Measurements from ENCODE around the gene P2RX2. TPM values are rescaled to one million over a fixed set of nuclear protein-coding genes. Genes with fewer than 3 reads are reported as not detected.

P2RX2 gene
- total RNA-seq, 1 experiment from 2014 or later = not detected

DNA sequence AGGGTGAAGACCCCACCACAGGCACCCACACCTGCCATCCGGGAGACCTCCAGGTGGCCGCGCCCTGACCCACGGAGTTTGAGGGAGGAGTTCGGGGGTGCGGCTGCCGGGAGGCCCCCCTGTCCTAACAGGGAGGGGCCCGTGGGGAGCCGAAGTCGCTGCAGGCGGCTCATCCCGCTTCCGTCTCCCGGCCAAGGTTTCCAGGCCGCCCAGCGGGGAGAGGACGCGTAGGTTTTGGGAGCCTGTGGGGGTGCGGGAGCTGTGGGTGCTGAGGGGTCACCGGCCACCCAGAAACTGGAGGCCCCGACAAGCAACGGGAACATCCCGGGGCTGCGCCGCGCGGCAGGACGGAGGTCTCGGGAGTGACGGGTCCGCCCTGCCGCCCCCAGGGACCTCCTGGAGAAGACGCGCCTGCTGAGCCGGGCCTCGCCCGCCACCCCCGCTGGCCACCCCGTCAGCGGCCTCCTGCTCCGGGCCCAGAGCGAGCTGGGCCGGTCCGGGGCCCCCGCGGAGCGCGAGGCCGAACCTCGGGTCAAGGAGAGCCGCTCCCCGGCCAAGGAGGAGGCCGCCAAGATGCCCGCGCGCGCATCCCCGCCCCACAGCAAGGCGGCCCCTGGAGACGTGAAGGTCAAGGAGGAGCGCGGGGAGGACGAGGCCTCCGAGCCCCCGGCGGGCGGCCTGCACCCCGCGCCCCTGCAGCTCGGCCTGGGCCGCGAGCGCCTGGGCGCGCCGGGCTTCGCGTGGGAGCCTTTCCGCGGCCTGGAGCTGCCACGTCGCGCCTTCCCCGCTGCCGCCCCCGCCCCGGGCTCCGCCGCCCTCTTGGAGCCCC lies 35.8 kb upstream of the P2RX2 start:
- no peaks in the 10 kb centered on the region for H3K9me3 ChIP-seq (ENCODE audit: control insufficient read depth in 1 of 2, insufficient read depth in 1 of 2, low read depth in 1 of 2, low read length in 2 of 2)
- no peak overlapping the region for H3K9ac ChIP-seq (ENCODE audit: low read length)
- H3K4me3 ChIP-seq (replicated peaks in 1 of 2; ENCODE audit: low read depth in 1 of 2, low read length in 2 of 2) = no peak overlapping the region
- no peak overlapping the region for H2AFZ ChIP-seq (ENCODE audit: low read depth, low read length, poor library complexity, severe bottlenecking)
- ChIA-PET RAD21 (ENCODE audit: low non-redundant PET in 1 of 2, low total read pairs in 2 of 2, uncharacterized antibody in 2 of 2, unreplicated experiment in 2 of 2) (no interaction called here), POLR2A (no interaction called here), CTCF (no interaction called here)
- no peaks in the 10 kb centered on the region for H3K27me3 ChIP-seq (ENCODE audit: insufficient read depth, low read length)
- TF ChIP-seq POLR2AphosphoS5 (IDR thresholded peaks at IDR 0.05; ENCODE audit: low read depth, low read length) = no peak
- TF ChIP-seq SP1 (IDR thresholded peaks at IDR 0.05; ENCODE audit: low read depth) = no peak
- no peak for TF ChIP-seq CEBPB (IDR thresholded peaks at IDR 0.05; ENCODE audit: low read depth)
- TF ChIP-seq YY1 (IDR thresholded peaks at IDR 0.05; ENCODE audit: extremely low read depth, insufficient replicate concordance, low read depth, low read length) = no peak
- ATAC-seq (no peak), DNase-seq (ENCODE audit: low read depth, low spot score) (no peak)
- no peaks in the 10 kb centered on the region for H3K4me1 ChIP-seq (ENCODE audit: control insufficient read depth in 1 of 2, insufficient read depth in 2 of 2, low read length in 2 of 2)
- BruUV-seq (replicated peaks) = no TSS peak
- intact Hi-C loops (cut with micrococcal nuclease) = no loop called here
- H4K20me1 ChIP-seq (ENCODE audit: insufficient read depth) = no peaks in the 10 kb centered on the region; the same call in 1 of the 2 replicates
- no peak overlapping the region for H3K27ac ChIP-seq (ENCODE audit: low read depth, low read length)
- peaks cover 7 to 11% of the 10 kb centered on the region in 2 experiments; a peak in 3 of 4 replicates for H3K36me3 ChIP-seq (ENCODE audit: control insufficient read depth in 1 of 2, insufficient read depth in 2 of 2, low read length in 2 of 2)
- H3K79me2 ChIP-seq (ENCODE audit: insufficient read depth, low read length) = no peaks in the 10 kb centered on the region
- H3K4me2 ChIP-seq (ENCODE audit: low read length) = no peak overlapping the region
- no peaks in the 10 kb centered on the region for H3K9me2 ChIP-seq (ENCODE audit: insufficient read depth)

DNA sequence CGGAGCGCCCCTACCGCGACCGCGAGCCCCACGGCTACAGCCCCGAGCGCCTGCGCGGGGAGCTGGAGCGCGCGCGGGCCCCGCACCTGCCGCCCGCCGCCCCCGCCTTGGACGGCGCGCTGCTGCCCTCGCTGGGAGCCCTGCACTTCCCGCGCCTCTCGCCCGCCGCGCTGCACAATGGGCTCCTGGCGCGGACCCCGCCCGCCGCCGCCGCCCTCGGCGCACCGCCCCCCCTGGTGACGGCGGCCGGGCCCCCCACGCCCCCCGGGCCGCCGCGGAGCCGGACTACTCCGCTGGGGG lies 35.2 kb upstream of the P2RX2 start:
- Histone ChIP-seq H3K9me2 (ENCODE audit: insufficient read depth) (no peaks in the 10 kb centered on the region), H3K4me2 (ENCODE audit: low read length) (no peak overlapping the region)
- no TSS peak for BruUV-seq (replicated peaks)

More for the DNA sequence above, 35.2 kb upstream of the P2RX2 start:
- Histone ChIP-seq H3K79me2 (ENCODE audit: insufficient read depth, low read length) (no peaks in the 10 kb centered on the region), H3K27me3 (ENCODE audit: insufficient read depth, low read length) (no peaks in the 10 kb centered on the region), H3K36me3 (ENCODE audit: control insufficient read depth in 1 of 2, insufficient read depth in 2 of 2, low read length in 2 of 2) (peaks cover 3 to 9% of the 10 kb centered on the region in 2 experiments; a peak in 2 of 4 replicates), H3K9me3 (ENCODE audit: control insufficient read depth in 1 of 2, insufficient read depth in 1 of 2, low read depth in 1 of 2, low read length in 2 of 2) (no peaks in the 10 kb centered on the region), H3K9ac (ENCODE audit: low read length) (no peak overlapping the region), H3K4me1 (ENCODE audit: control insufficient read depth in 1 of 2, insufficient read depth in 2 of 2, low read length in 2 of 2) (no peaks in the 10 kb centered on the region), H2AFZ (ENCODE audit: low read depth, low read length, poor library complexity, severe bottlenecking) (no peak overlapping the region), H3K27ac (ENCODE audit: low read depth, low read length) (no peak overlapping the region), H4K20me1 (ENCODE audit: insufficient read depth) (no peaks in the 10 kb centered on the region; the same call in 1 of the 2 replicates), H3K4me3 (replicated peaks in 1 of 2; ENCODE audit: low read depth in 1 of 2, low read length in 2 of 2) (no peak overlapping the region)
- intact Hi-C loops (cut with micrococcal nuclease) = no loop called here
- ChIA-PET CTCF (no interaction called here), POLR2A (no interaction called here), RAD21 (ENCODE audit: low non-redundant PET in 1 of 2, low total read pairs in 2 of 2, uncharacterized antibody in 2 of 2, unreplicated experiment in 2 of 2) (no interaction called here)
- TF ChIP-seq SIN3A (IDR thresholded peaks at IDR 0.05; ENCODE audit: low read depth) = no peak
- DNase-seq (ENCODE audit: low read depth, low spot score) = no peak
- ATAC-seq = no peak

Measured in HCT116 (cell line).